Measurements from ENCODE around the gene FBXO27. TPM values are rescaled to one million over a fixed set of nuclear protein-coding genes. Genes with fewer than 3 reads are reported as not detected.
"Not testable (repeated sequence)": the region's sequence is repeated elsewhere in the genome, so short reads cannot be mapped to it uniquely, and the experiment has no call there.

Gene FBXO27
- not detected for total RNA-seq

GRCh38 chr19:39032063-39032918 is at the start of gene FBXO27:
TSS of gene FBXO27 (minus strand) at chr19:39032549. CDS start at chr19:39032227, 322 bp downstream.
- DNase-seq, result no peak
- H3K27me3 Mint-ChIP-seq, result peaks cover 44% of the 10 kb centered on the region
- H3K9me3 Mint-ChIP-seq, result peaks cover 2% of the 10 kb centered on the region
- ChIA-PET CTCF (no interaction called here), POLR2A (no interaction called here)
- no peaks in the 10 kb centered on the region for H3K36me3 Mint-ChIP-seq (ENCODE audit: low read depth)
- H3K4me3 Mint-ChIP-seq, result peak within 1 kb of the TSS; percentile 40
- H3K27ac Mint-ChIP-seq, result no peak within 1 kb of the TSS
- peaks cover 7% of the 10 kb centered on the region for H3K4me1 Mint-ChIP-seq

GRCh38 chr19:39080431-39080830 is 48.1 kb upstream of the FBXO27 start:
- ChIA-PET CTCF (no interaction called here), POLR2A (interaction anchor here (0.7 kb wide), 1 partner anchor 11 kb away, joined by 3 read pairs; no protein-coding TSS in a partner anchor)
- no peak overlapping the region for H3K4me3 Mint-ChIP-seq
- peaks cover 12% of the 10 kb centered on the region for H3K4me1 Mint-ChIP-seq
- H3K27me3 Mint-ChIP-seq, result peaks cover 44% of the 10 kb centered on the region
- H3K9me3 Mint-ChIP-seq, result no peaks in the 10 kb centered on the region
- DNase-seq, result no peak
- H3K27ac Mint-ChIP-seq, result no peak overlapping the region
- no peaks in the 10 kb centered on the region for H3K36me3 Mint-ChIP-seq (ENCODE audit: low read depth)

- DNase-seq, result no peak
- CTCF ChIA-PET, result interaction anchor here (0.6 to 1.8 kb wide), 3 partner anchors 117 to 353 kb away, joined by 3 to 4 read pairs (median 4); partner anchors contain the start of genes MRPS12 and SARS2
- peaks cover 32% of the 10 kb centered on the region for H3K27me3 Mint-ChIP-seq
- no peaks in the 10 kb centered on the region for H3K9me3 Mint-ChIP-seq
- peaks cover 17% of the 10 kb centered on the region for H3K4me1 Mint-ChIP-seq
- H3K36me3 Mint-ChIP-seq (ENCODE audit: low read depth), result no peaks in the 10 kb centered on the region
- no peak overlapping the region for H3K27ac Mint-ChIP-seq
- no peak overlapping the region for H3K4me3 Mint-ChIP-seq
- POLR2A ChIA-PET, result no interaction called here
These were observed 46.3 kb upstream of the FBXO27 start for GRCh38 chr19:39078436-39079200.

GRCh38 chr19:39077323-39077722 is 45.0 kb upstream of the FBXO27 start:
- Mint-ChIP-seq H3K27ac (no peak overlapping the region), H3K4me3 (no peak overlapping the region), H3K4me1 (peaks cover 19% of the 10 kb centered on the region), H3K27me3 (peaks cover 19% of the 10 kb centered on the region), H3K36me3 (ENCODE audit: low read depth) (no peaks in the 10 kb centered on the region), H3K9me3 (no peaks in the 10 kb centered on the region)
- no peak for DNase-seq
- ChIA-PET CTCF (interaction anchor here (0.7 to 1.2 kb wide), 2 partner anchors 115 to 118 kb away, joined by 3 to 4 read pairs; no protein-coding TSS in a partner anchor), POLR2A (no interaction called here)

- ChIA-PET POLR2A (no interaction called here), CTCF (no interaction called here)
- no peak overlapping the region for H3K4me3 Mint-ChIP-seq
- no peak overlapping the region for H3K27ac Mint-ChIP-seq
- no peaks in the 10 kb centered on the region for H3K9me3 Mint-ChIP-seq
- peaks cover 20% of the 10 kb centered on the region for H3K4me1 Mint-ChIP-seq
- DNase-seq, result no peak
- H3K36me3 Mint-ChIP-seq (ENCODE audit: low read depth), result no peaks in the 10 kb centered on the region
- peaks cover 4% of the 10 kb centered on the region for H3K27me3 Mint-ChIP-seq
These were observed 42.6 kb upstream of the FBXO27 start for GRCh38 chr19:39074942-39075341.

- Mint-ChIP-seq H3K9me3 (no peaks in the 10 kb centered on the region), H3K27ac (peak overlapping the region; percentile 94), H3K4me3 (no peak overlapping the region), H3K27me3 (peaks cover 2% of the 10 kb centered on the region), H3K4me1 (peaks cover 20% of the 10 kb centered on the region), H3K36me3 (ENCODE audit: low read depth) (no peaks in the 10 kb centered on the region)
- CTCF ChIA-PET, result interaction anchor here (1.0 to 1.4 kb wide), 2 partner anchors 103 to 223 kb away, joined by 3 read pairs; partner anchors contain the start of gene IFNL1
- no peak for DNase-seq
- POLR2A ChIA-PET, result no interaction called here
These were observed 41.9 kb upstream of the FBXO27 start for GRCh38 chr19:39074205-39074692.

- ChIA-PET POLR2A (no interaction called here), CTCF (no interaction called here)
- no peaks in the 10 kb centered on the region for H3K9me3 Mint-ChIP-seq
- H3K27ac Mint-ChIP-seq, result no peak overlapping the region
- peaks cover 3% of the 10 kb centered on the region for H3K27me3 Mint-ChIP-seq
- H3K4me3 Mint-ChIP-seq, result no peak overlapping the region
- no peak for DNase-seq
- peaks cover 20% of the 10 kb centered on the region for H3K4me1 Mint-ChIP-seq
- no peaks in the 10 kb centered on the region for H3K36me3 Mint-ChIP-seq (ENCODE audit: low read depth)
These were observed 38.5 kb upstream of the FBXO27 start for GRCh38 chr19:39070888-39071287.

- H3K27me3 Mint-ChIP-seq; H3K4me1 Mint-ChIP-seq; POLR2A ChIA-PET; DNase-seq; H3K27ac Mint-ChIP-seq; H3K4me3 Mint-ChIP-seq; H3K9me3 Mint-ChIP-seq; H3K36me3 Mint-ChIP-seq (ENCODE audit: low read depth): not testable (repeated sequence)
- CTCF ChIA-PET, result interaction anchor here (0.9 to 1.3 kb wide), 3 partner anchors 14 to 19 kb away, joined by 3 to 4 read pairs (median 4); no protein-coding TSS in a partner anchor
These were observed 35.9 kb upstream of the FBXO27 start for GRCh38 chr19:39068259-39068658.

GRCh38 chr19:39067104-39067503 is 34.8 kb upstream of the FBXO27 start:
- Mint-ChIP-seq H3K9me3 (no peaks in the 10 kb centered on the region), H3K36me3 (ENCODE audit: low read depth) (no peaks in the 10 kb centered on the region), H3K4me3 (no peak overlapping the region), H3K27ac (no peak overlapping the region), H3K4me1 (no peaks in the 10 kb centered on the region), H3K27me3 (peaks cover 3% of the 10 kb centered on the region)
- ChIA-PET CTCF (interaction anchor here (0.6 to 1.3 kb wide), 3 partner anchors 10 to 20 kb away, joined by 4 read pairs; no protein-coding TSS in a partner anchor), POLR2A (no interaction called here)
- DNase-seq, result no peak

- H3K27me3 Mint-ChIP-seq, result peaks cover 3% of the 10 kb centered on the region
- no peak overlapping the region for H3K4me3 Mint-ChIP-seq
- ChIA-PET CTCF (no interaction called here), POLR2A (no interaction called here)
- H3K9me3 Mint-ChIP-seq, result no peaks in the 10 kb centered on the region
- peaks cover 6% of the 10 kb centered on the region for H3K4me1 Mint-ChIP-seq
- no peak for DNase-seq
- H3K36me3 Mint-ChIP-seq (ENCODE audit: low read depth), result no peaks in the 10 kb centered on the region
- no peak overlapping the region for H3K27ac Mint-ChIP-seq
These were observed 33.6 kb upstream of the FBXO27 start for GRCh38 chr19:39065928-39066327.

GRCh38 chr19:39064405-39064804 is 32.1 kb upstream of the FBXO27 start:
- Mint-ChIP-seq H3K36me3 (ENCODE audit: low read depth) (no peaks in the 10 kb centered on the region), H3K9me3 (no peaks in the 10 kb centered on the region), H3K4me1 (peaks cover 6% of the 10 kb centered on the region), H3K27me3 (peaks cover 9% of the 10 kb centered on the region), H3K4me3 (no peak overlapping the region), H3K27ac (no peak overlapping the region)
- CTCF ChIA-PET, result interaction anchor here (1.2 to 1.4 kb wide), 2 partner anchors 13 to 468 kb away, joined by 3 to 4 read pairs; no protein-coding TSS in a partner anchor
- POLR2A ChIA-PET, result no interaction called here
- no peak for DNase-seq

GRCh38 chr19:39060171-39060570 is 27.8 kb upstream of the FBXO27 start:
- peaks cover 9% of the 10 kb centered on the region for H3K27me3 Mint-ChIP-seq
- H3K4me3 Mint-ChIP-seq, result no peak overlapping the region
- ChIA-PET POLR2A (no interaction called here), CTCF (interaction anchor here (0.7 kb wide), 1 partner anchor 988 kb away, joined by 4 read pairs; no protein-coding TSS in a partner anchor)
- H3K9me3 Mint-ChIP-seq, result peaks cover 2% of the 10 kb centered on the region
- H3K27ac Mint-ChIP-seq, result no peak overlapping the region
- peaks cover 6% of the 10 kb centered on the region for H3K4me1 Mint-ChIP-seq
- no peaks in the 10 kb centered on the region for H3K36me3 Mint-ChIP-seq (ENCODE audit: low read depth)
- no peak for DNase-seq

GRCh38 chr19:39059302-39059701 is 27.0 kb upstream of the FBXO27 start:
- H3K27ac Mint-ChIP-seq, result no peak overlapping the region
- DNase-seq, result no peak
- peaks cover 6% of the 10 kb centered on the region for H3K4me1 Mint-ChIP-seq
- H3K9me3 Mint-ChIP-seq, result peaks cover 2% of the 10 kb centered on the region
- CTCF ChIA-PET, result no interaction called here
- no peak overlapping the region for H3K4me3 Mint-ChIP-seq
- POLR2A ChIA-PET, result no interaction called here
- H3K27me3 Mint-ChIP-seq, result peaks cover 9% of the 10 kb centered on the region
- H3K36me3 Mint-ChIP-seq (ENCODE audit: low read depth), result no peaks in the 10 kb centered on the region

All from activated CD4-positive, alpha-beta T cell treated with anti-CD3 and anti-CD28 coated beads, Interleukin-2, amount 10 ng/mL, durations not matched to agents 7 days and 5 days (primary cell).